Neural progenitor cell (in vitro differentiated cells): Measurements from ENCODE around the gene TYMP. TPM values are rescaled to one million over a fixed set of nuclear protein-coding genes. Genes with fewer than 3 reads are reported as not detected.

Source experiments
- DNase-seq: peaks from one replicate; pipeline ENCODE4 v3.0.0-alpha.2; 2016; ENCODE audit warnings: low spot score
- H2AFZ ChIP-seq: fragments of 200-600 bp; sonication (generic); replicated peaks from 2 replicates; pipeline ENCODE4 v1.6.1; 2016; ENCODE audit warnings: antibody characterized with exemption
- H3F3A ChIP-seq: fragments of 200-600 bp; sonication (generic); 2 replicates; pipeline ENCODE4 v1.6.1; 2016; ENCODE audit warnings: antibody characterized with exemption, low read depth
- H3K27ac ChIP-seq: fragments of 200-600 bp; sonication (generic); 2 replicates; pipeline ENCODE4 v1.5.1; 2016; ENCODE audit warnings: mild to moderate bottlenecking
- H3K27me3 ChIP-seq: fragments of 200-600 bp; sonication (generic); 2 replicates; pipeline ENCODE4 v1.6.1; 2016; ENCODE audit warnings: mild to moderate bottlenecking, moderate library complexity
- H3K36me3 ChIP-seq: fragments of 200-600 bp; sonication (generic); 2 replicates; pipeline ENCODE4 v1.5.1; 2016
- H3K4me1 ChIP-seq: fragments of 200-600 bp; sonication (generic); 2 replicates; pipeline ENCODE4 v1.6.1; 2016; ENCODE audit warnings: mixed run types
- H3K4me2 ChIP-seq: fragments of 200-600 bp; sonication (generic); 2 replicates; pipeline ENCODE4 v1.6.1; 2016
- H3K4me3 ChIP-seq: fragments of 200-600 bp; sonication (generic); 2 replicates; pipeline ENCODE4 v1.5.1; 2016
- H3K79me2 ChIP-seq: fragments of 200-600 bp; sonication (generic); 2 replicates; pipeline ENCODE4 v1.6.1; 2016; ENCODE audit warnings: low read depth
- H3K9ac ChIP-seq: fragments of 200-600 bp; sonication (generic); 2 replicates; pipeline ENCODE4 v1.6.1; 2016
- H3K9me3 ChIP-seq: fragments of 200-600 bp; sonication (generic); 2 replicates; pipeline ENCODE4 v1.5.1; 2016; ENCODE audit warnings: low read depth
- H4K20me1 ChIP-seq: fragments of 200-600 bp; sonication (generic); 2 replicates; pipeline ENCODE4 v1.6.1; 2016; ENCODE audit warnings: low read depth
- H3K27ac Mint-ChIP-seq: 3 replicates; pipeline ENCODE4 v1.8.0; 2021; ENCODE audit warnings: mixed read lengths
- H3K27me3 Mint-ChIP-seq: 2 replicates; pipeline ENCODE4 v1.8.0; 2022; ENCODE audit warnings: low read depth, mild to moderate bottlenecking, inconsistent platforms, moderate library complexity, mixed read lengths; ENCODE audit not compliant: insufficient read depth
- H3K36me3 Mint-ChIP-seq: 3 replicates; pipeline ENCODE4 v1.8.0; 2021; ENCODE audit warnings: mixed read lengths
- H3K4me1 Mint-ChIP-seq: 3 replicates; pipeline ENCODE4 v1.8.0; 2021; ENCODE audit warnings: mixed read lengths
- H3K4me3 Mint-ChIP-seq: 3 replicates; pipeline ENCODE4 v1.8.0; 2021; ENCODE audit warnings: mild to moderate bottlenecking, moderate library complexity, mixed read lengths
- H3K9me3 Mint-ChIP-seq: 3 replicates; pipeline ENCODE4 v1.8.0; 2020; ENCODE audit warnings: mixed read lengths
- EZH2 ChIP-seq: fragments of 200-600 bp; sonication (generic); IDR thresholded peaks from 2 replicates; pipeline ENCODE4 v1.6.1; 2017; ENCODE audit warnings: antibody characterized with exemption, mild to moderate bottlenecking, moderate library complexity
- EZH2phosphoT487 ChIP-seq: fragments of 200-600 bp; sonication (generic); IDR thresholded peaks from 2 replicates; pipeline ENCODE4 v1.6.1; 2017; ENCODE audit warnings: antibody characterized with exemption
- total RNA-seq: library from RNA; depleted of rRNA; stranded (reverse); fragments of >200 nt; gene quantifications from 2 replicates; pipeline ENCODE4 v1.2.3, GENCODE V29; 2015; ENCODE audit warnings: low replicate concordance
- TF ChIP-seq, protein P1 (sequence below): fragments of 200-600 bp; sonication (generic); IDR thresholded peaks from 2 replicates; pipeline ENCODE4 v1.5.1; 2017; ENCODE audit warnings: antibody characterized with exemption, mild to moderate bottlenecking

Gene TYMP
- total RNA-seq, 1 donor from 2014 or later, result not detected

DNA sequence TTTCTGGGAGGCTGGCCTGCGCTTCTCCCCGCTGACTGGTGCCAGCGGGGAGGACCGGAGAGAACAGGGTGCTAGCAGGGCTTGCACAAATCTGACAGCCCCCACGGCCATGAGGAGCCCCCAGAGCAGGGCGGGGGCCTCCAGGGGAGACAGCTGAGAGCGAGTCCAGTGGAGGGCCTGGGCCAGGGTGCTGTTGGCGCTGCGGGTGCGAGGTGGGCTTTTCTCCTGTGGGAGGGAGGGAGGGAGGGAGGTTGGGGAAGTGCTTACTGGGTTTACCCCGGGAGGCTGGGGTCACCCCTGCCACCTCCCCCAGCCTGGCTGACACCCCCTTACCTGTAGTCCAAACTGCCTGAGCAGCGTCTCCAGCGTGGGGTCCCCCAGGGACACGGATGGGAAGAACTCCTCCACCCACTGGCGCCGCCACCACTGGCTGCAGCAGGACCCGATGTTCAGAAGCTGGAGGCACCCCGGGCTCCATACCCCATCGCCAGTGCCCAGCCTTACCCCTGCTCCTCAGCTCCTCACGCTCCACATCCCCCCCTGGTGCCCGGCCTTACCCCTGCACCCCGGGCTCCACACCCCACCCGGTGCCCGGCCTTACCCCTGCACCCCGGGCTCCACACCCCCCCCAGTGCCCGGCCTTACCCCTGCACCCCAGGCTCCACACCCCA lies 26.2 kb downstream of the TYMP start:
- Mint-ChIP-seq H3K36me3 (peaks cover 4% of the 10 kb centered on the region), H3K9me3 (no peaks in the 10 kb centered on the region), H3K4me1 (peaks cover 2% of the 10 kb centered on the region), H3K4me3 (no peak overlapping the region), H3K27me3 (no peaks in the 10 kb centered on the region), H3K27ac (no peak overlapping the region)
- H2AFZ ChIP-seq, result no peak overlapping the region
- no peaks in the 10 kb centered on the region for H3K9me3 ChIP-seq
- H3K79me2 ChIP-seq, result peaks cover 10% of the 10 kb centered on the region
- no peak overlapping the region for H3K4me3 ChIP-seq
- H3K27ac ChIP-seq, result no peak overlapping the region
- H3K4me2 ChIP-seq, result no peak overlapping the region
- TF ChIP-seq, protein P1, sequence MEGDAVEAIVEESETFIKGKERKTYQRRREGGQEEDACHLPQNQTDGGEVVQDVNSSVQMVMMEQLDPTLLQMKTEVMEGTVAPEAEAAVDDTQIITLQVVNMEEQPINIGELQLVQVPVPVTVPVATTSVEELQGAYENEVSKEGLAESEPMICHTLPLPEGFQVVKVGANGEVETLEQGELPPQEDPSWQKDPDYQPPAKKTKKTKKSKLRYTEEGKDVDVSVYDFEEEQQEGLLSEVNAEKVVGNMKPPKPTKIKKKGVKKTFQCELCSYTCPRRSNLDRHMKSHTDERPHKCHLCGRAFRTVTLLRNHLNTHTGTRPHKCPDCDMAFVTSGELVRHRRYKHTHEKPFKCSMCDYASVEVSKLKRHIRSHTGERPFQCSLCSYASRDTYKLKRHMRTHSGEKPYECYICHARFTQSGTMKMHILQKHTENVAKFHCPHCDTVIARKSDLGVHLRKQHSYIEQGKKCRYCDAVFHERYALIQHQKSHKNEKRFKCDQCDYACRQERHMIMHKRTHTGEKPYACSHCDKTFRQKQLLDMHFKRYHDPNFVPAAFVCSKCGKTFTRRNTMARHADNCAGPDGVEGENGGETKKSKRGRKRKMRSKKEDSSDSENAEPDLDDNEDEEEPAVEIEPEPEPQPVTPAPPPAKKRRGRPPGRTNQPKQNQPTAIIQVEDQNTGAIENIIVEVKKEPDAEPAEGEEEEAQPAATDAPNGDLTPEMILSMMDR, result no peak
- TF ChIP-seq EZH2phosphoT487 (no peak), EZH2 (no peak)
- no peaks in the 10 kb centered on the region for H3K27me3 ChIP-seq
- H3K4me1 ChIP-seq, result peaks cover 7% of the 10 kb centered on the region
- peaks cover 3% of the 10 kb centered on the region for H3F3A ChIP-seq
- peaks cover 13% of the 10 kb centered on the region for H4K20me1 ChIP-seq
- no peak overlapping the region for H3K9ac ChIP-seq
- no peaks in the 10 kb centered on the region for H3K36me3 ChIP-seq
- DNase-seq, result no peak

DNA sequence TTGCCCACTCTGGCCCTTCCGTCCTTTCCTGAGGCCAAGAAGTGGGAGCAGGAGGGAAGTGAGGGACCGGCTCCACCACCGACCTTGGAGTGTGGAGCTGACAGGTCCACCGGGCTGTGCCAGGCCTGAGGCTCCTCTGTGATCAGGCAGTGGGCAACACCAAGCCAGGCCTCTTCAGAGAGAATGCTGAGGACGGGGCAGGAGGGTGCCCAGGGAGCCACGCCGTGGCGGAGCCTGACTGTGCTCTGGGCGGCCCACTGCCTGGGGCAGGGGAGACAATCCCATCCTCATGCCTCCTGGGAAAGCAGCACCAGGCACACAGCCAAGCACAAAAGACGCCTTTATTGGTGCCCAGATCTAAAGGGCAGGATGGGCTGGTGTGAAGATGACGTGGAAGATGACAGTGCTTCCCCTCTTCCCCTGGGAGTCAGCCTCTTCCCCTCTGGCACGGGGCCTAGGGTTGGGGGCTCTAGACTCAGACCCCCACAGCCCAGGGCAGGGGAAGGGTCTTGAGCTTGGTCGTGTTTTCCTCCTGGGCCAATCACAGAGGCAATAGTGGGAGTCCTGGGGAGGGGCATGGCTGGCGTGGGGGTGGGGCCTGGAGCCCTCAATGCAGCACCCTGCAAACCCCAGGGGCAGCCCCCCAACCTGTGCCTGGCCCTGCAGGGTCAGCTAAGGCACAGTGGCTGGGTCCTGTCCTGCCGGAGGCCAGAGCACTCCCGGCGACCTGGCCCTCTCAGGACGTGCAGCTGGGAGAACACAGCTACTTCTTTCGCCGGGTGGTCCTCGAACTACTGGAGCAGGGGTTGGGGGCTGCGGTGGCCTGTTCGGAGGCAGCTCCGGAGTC lies 27.0 kb downstream of the TYMP start:
- Mint-ChIP-seq H3K4me3 (no peak overlapping the region), H3K9me3 (no peaks in the 10 kb centered on the region), H3K27ac (no peak overlapping the region), H3K4me1 (peaks cover 3% of the 10 kb centered on the region), H3K36me3 (peaks cover 4% of the 10 kb centered on the region), H3K27me3 (peaks cover 1% of the 10 kb centered on the region)
- H3K4me1 ChIP-seq, result peaks cover 7% of the 10 kb centered on the region
- H3K9me3 ChIP-seq, result no peaks in the 10 kb centered on the region
- H3F3A ChIP-seq, result peaks cover 11% of the 10 kb centered on the region
- H3K27me3 ChIP-seq, result no peaks in the 10 kb centered on the region
- no peak overlapping the region for H3K4me2 ChIP-seq
- peaks cover 11% of the 10 kb centered on the region for H4K20me1 ChIP-seq
- no peak overlapping the region for H3K27ac ChIP-seq
- H3K79me2 ChIP-seq, result peaks cover 6% of the 10 kb centered on the region
- H3K4me3 ChIP-seq, result no peak overlapping the region
- no peaks in the 10 kb centered on the region for H3K36me3 ChIP-seq
- no peak for DNase-seq
- H2AFZ ChIP-seq, result no peak overlapping the region
- TF ChIP-seq EZH2 (no peak), EZH2phosphoT487 (no peak)
- TF ChIP-seq, protein P1, result no peak
- no peak overlapping the region for H3K9ac ChIP-seq

DNA sequence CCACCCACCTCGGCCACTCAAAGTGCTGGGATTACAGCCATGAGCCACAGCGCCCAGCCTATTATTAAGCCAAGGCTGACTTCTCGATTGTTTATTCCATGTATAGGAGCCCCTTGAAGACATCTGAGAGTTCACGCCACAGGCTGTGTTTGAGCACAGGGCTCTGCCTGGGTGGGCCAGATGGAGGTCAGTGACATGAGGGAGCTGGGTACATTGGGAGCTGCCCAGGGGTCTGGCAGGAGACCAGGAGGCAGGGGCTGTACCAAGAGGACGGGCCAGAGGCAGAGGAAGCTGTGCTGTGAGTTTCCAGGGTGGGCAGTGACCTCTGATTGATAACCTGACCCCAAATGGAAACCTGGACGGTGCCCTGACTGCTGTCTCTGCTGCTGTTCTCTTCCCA lies 27.7 kb downstream of the TYMP start:
- Mint-ChIP-seq H3K27ac (no peak overlapping the region), H3K9me3 (no peaks in the 10 kb centered on the region), H3K36me3 (peaks cover 4% of the 10 kb centered on the region), H3K4me3 (no peak overlapping the region), H3K27me3 (peaks cover 3% of the 10 kb centered on the region), H3K4me1 (peaks cover 3% of the 10 kb centered on the region)
- no peak for DNase-seq
- Histone ChIP-seq H3K27ac (no peak overlapping the region), H3F3A (peaks cover 14% of the 10 kb centered on the region), H3K36me3 (no peaks in the 10 kb centered on the region), H3K27me3 (no peaks in the 10 kb centered on the region), H3K4me1 (peaks cover 7% of the 10 kb centered on the region), H3K9me3 (no peaks in the 10 kb centered on the region), H3K79me2 (peaks cover 4% of the 10 kb centered on the region), H2AFZ (no peak overlapping the region), H3K4me2 (no peak overlapping the region), H3K4me3 (no peak overlapping the region), H4K20me1 (peaks cover 11% of the 10 kb centered on the region), H3K9ac (no peak overlapping the region)
- TF ChIP-seq, protein P1, result no peak
- TF ChIP-seq EZH2 (no peak), EZH2phosphoT487 (no peak)
